NCI-H82 (cell line): ENCODE results near the gene LRTM2.

ENCODE experiments used
- DNase-seq: peaks from one replicate; lab custom pipeline; 2025; lab: John Stamatoyannopoulos, UW

Gene LRTM2

DNA sequence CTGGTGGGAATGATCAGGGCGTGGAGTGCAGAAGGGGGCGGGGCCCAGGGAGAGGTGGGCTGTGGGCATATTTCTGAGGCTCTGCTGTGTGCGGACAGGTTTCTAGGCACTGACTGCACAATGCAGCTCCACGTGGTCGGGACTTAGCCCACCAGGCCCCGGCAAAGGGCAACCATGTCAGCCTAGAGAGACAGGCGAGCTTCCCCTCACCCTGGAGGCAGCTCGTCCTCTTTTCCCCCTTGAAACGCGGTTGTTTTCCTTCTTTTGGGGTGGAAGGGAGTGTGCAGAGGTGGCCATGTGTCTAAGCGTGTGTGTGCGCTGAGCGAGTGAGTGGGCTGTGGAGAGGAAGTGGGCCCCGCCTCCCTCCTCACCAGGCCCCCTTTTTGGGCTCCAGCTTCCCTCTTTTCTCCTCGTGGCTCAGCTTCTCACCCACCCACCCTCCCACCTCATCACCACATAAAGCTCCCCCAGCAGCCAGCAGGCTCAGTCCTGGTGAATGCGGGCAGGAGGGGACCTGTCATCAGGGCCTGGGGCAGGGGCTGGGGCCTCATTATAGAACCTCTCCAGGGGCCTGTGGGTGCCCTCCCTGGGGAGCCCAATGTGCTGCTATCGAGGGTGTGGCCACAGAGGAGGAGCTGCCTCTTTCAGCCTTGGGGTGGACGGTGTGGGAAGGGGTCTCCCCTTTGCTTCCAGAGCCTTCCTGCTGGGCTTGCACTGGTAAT lies 22.0 kb downstream of the LRTM2 start:
- no peak for DNase-seq

DNA sequence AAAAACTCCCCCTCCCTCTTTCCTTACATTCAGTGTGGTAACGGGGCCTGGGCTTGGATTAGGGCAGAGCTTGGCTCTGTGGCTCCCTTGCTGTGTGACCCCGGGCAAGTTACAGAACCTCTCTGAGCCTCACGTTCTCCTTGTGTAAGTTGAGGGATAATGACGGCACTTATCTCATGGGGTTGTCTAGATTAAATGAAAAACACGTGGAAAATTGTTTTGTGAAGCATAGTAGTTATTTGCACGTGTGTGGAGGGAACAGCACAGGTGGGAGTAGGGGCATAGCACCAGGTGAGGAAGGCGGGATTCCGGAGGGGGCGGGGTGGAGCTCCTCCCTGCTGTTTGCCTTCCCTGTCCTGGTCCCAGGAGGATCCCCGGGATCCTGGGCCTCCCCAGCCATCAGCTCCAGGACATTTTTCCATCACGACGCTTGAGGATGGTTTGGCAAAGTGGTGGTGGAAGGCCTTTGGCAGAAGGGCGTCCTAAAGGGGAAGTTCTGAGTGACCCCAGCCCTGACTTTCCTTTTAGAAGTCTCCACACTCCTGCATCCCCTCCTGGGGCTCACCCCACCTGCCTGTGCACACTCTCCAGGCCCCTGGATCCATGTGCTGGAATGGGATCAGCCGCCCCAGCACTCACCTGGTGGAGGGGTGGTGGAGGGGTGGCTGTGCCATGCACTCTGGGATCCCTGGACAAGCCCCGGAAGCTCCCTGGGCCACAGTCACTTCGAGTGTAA lies 22.7 kb downstream of the LRTM2 start:
- no peak for DNase-seq

DNA sequence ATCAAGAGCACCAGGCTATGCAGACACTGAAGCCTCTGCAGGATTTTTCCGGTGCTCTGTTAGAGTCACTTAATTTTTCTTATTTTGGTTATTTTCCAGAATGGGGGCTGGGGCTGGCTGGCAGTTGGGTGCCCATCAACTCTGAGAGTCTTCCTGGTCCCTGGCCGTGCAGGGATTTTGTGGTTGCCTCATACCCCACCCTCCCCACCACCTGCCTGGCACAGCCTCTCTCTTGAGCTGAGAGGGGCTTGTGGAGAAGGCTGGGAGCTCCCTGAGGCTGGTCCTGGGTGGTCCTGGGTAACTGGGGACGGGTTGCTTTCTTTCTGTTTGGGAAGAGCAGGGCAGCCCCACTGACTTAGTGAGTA lies 23.3 kb downstream of the LRTM2 start:
- no peak for DNase-seq

DNA sequence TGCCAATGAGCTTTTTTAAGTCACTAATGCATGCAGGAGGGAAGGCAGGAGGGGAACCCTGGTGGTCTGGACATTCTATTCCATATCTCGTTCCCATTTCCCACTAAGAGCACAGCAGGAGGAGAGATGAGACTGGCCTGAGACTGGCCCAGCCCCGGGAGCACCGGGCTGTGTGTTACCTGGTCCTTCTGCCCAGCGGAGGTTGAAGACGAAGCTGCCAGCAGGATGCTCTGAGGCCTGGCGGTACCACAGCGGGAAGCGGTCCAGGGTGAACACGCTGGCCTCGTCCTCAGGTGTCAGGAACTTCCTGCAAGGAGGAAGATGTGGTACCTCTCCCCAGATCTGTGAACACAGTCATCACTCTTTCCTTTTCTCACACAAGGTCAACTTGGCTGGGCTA lies 23.9 kb downstream of the LRTM2 start:
- DNase-seq, result no peak

GRCh38 chr12:1844661-1845409 lies 24.5 kb downstream of the LRTM2 start:
- DNase-seq, result no peak

DNA sequence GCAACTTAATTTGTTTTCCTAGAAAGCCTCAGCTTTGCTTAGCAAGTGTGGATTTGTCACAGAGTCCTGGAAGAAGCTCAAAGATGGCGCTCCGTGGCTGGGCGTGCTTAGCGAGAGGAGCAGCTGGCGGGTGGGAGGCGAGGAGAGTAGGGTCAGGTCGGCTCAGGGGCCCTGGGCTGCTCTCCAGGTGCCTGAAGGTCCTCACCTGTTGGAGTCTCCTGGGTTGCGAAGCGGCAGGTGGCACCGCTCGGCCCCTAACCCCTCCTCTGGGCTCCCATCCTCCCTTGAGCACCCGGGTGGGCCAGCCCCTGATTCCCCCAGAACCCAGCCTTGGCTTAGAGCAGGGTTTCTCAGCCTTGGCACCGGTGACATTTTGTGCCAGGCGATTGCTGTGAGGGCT lies 25.1 kb downstream of the LRTM2 start:
- no peak for DNase-seq

- DNase-seq, result no peak
Observed at GRCh38 chr12:1845886-1846285, 25.5 kb downstream of the LRTM2 start.

- no peak for DNase-seq
Observed at GRCh38 chr12:1846421-1847405, 26.3 kb downstream of the LRTM2 start.

DNA sequence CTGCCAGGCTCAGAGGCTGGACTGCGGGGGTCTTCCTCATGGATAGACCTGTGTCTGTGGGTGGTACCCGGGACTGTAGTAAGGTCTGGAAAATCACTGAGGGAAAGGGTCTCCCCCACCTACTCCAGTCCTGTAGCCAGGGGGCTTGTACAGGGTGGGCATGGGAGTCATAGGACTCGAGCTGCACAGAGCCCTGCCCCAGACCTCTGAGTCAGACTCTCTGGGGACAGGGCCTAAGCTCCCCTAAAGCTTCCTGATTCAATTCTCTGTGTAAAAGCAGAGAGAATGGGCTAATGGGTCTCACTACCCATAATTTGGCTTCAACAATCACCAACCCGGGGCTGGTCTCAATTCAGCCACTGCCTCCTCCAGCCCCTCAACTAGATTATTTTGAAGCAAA lies 27.0 kb downstream of the LRTM2 start:
- DNase-seq, result no peak

DNA sequence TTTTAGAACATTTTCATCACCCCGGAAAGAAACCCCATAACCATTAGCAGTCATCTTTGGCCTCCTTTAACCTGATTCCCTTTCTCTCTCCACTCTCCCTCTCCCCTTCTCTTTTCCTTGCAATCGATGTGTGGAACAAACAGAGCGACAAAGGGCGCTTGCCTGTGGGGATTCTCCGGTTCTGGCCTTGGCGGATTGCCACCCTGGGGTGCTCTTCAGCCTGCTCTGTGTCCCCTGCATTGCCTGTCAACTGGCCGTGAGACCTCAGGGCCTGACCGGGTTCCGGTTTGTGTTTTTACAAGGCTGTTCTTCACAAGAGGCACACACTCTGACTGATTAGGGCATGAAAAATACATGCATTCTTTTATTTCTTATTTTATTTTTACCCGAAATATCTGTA lies 27.8 kb downstream of the LRTM2 start:
- DNase-seq, result no peak

DNA sequence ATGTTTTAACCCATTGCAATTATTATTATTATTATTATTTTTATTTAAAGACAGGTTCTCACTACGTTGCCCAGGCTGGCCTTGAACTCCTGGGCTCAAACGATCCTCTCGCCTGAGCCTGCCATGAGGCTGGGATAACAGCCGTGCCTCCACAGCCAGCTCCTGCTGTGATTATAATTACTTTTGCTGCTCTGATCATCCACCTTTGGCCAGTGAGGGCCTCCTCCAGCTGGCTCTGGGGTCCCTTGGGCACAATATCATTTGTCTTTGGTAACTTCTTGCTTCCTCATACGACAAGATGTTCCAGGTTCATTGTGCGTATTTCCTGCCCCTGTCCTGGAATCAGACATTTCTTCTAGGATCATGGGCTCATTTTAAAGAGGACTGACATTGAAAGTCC lies 28.4 kb downstream of the LRTM2 start:
- DNase-seq, result peak; percentile 25

- no peak for DNase-seq
Observed at GRCh38 chr12:1851151-1851701, 30.9 kb downstream of the LRTM2 start.

DNA sequence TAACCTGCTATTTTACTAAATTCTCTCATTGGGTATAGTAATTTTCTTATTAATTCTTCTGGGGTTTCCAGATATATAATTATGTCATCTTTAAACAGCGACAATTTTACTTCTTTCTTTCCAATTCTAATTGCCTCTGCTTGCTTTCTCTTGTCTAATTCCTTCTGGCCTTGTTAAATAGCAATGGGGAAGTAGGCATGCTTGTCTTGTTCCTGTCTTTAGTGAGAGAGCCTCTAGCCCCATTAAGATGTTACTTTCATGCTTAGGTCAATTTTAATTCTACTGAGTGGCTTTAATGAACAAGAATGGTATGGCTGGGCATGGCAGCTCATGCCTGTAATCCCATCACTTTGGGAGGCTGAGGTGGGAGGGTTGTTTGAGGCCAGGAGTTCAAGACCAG lies 31.7 kb downstream of the LRTM2 start:
- DNase-seq, result no peak

- no peak for DNase-seq
Observed at GRCh38 chr12:1853716-1854115, 33.4 kb downstream of the LRTM2 start.

DNA sequence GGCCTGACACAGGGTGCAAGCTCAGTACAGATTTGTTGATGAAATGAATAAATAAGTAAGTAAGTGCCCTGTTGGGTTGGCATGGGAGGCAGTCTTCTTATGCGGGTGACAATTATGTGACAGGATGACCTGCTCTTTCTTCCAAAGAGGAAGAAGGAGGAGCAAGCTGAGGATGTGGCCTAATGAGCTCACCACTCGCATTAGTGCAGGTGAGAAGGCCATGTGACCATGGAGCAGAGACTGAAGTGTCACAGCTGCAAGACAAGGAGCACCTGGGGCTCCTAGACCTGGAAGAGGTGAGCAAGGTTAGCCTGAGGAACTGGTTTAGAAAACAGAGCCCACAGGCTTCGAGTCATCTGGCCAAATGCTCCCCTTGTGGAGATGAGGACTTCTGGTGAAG lies 34.9 kb downstream of the LRTM2 start:
- DNase-seq, result peak; percentile 6

DNA sequence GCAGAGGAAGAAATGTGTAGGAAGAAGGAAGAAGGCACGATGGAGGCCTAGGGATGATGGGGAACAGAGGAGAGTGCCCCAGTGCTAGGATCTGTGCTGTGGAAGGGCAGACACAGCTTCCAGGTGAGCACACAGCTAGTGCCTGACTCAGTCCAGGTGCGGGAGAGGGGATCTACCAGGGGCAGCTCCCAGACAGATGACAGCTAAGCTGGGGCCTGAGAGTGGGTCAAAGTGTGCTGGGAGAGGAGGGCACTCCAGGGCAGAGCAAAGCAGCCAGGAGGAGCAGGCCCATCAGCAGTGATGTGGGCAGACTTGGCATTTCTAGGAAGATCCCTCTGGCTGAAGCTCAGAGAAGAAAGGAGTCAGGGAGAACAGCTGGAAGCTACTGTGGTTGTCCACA lies 36.7 kb downstream of the LRTM2 start:
- no peak for DNase-seq

GRCh38 chr12:1857821-1858220 lies 37.5 kb downstream of the LRTM2 start:
- no peak for DNase-seq

GRCh38 chr12:1858456-1858855 lies 38.1 kb downstream of the LRTM2 start:
- no peak for DNase-seq

GRCh38 chr12:1859643-1860042 lies 39.3 kb downstream of the LRTM2 start:
- DNase-seq, result peak; percentile 20

- peak; percentile 40 for DNase-seq
Observed at GRCh38 chr12:1862973-1863372, 42.6 kb downstream of the LRTM2 start.

- no peak for DNase-seq
Observed at GRCh38 chr12:1863823-1864222, 43.5 kb downstream of the LRTM2 start.

DNA sequence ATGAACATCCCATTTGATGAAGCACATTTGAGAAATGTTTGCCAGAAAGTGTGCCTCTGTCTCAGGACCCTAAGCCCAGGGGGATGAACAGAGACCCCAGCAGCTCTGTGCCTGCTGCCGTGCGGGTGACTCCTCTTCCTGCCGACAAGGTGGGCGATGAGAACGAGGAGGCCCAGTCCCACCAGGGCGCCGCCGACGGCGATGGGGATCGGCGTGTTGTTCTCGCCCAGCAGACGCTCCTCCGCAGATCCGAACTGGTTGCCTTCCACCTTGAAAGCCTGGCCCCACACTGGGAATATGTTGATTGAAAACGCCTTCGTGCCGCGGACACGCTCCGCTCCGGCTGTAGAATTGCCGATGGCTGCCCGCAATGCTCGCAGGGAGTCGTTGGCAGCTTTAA lies 44.1 kb downstream of the LRTM2 start:
- no peak for DNase-seq
